Measurements from ENCODE around the gene TUBD1. TPM values are rescaled to one million over a fixed set of nuclear protein-coding genes. Genes with fewer than 3 reads are reported as not detected.

TUBD1 gene
- total RNA-seq, 1 donor from 2014 or later: 9.0 TPM

DNA sequence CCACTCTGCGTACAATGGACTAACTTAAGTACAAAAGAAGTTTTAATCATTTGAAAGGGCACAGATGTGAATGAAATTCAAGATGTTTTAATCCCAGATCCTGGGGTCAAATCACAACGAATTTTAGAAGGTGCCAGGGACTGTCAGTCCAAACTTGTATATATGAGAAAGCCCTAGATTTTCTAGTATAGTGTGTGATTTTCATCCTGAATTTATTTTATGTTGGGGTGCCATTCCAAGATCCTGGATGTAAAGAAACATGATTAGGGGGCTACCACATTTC lies 64.3 kb downstream of the TUBD1 start:
- H2AFZ ChIP-seq (ENCODE audit: low read depth, low read length): no peak overlapping the region
- no peak overlapping the region for H3K4me3 ChIP-seq (ENCODE audit: insufficient read depth, low read depth, low read length)
- peak overlapping the region; percentile 99 for H3K27ac Mint-ChIP-seq (ENCODE audit: unreplicated experiment)
- no peaks in the 10 kb centered on the region for H3K9me3 ChIP-seq (ENCODE audit: insufficient read depth, low read depth, low read length)
- H3K27ac ChIP-seq (ENCODE audit: low read depth, low read length): peak overlapping the region; percentile 100
- peak overlapping the region; percentile 81 for H3K4me2 ChIP-seq (ENCODE audit: low read length)
- no peaks in the 10 kb centered on the region for H3K36me3 ChIP-seq (ENCODE audit: insufficient read depth, low read length)
- no peaks in the 10 kb centered on the region for H3K9me3 Mint-ChIP-seq (ENCODE audit: unreplicated experiment)
- no peaks in the 10 kb centered on the region for H3K27me3 ChIP-seq (ENCODE audit: insufficient read depth, low read length)
- peak overlapping the region; percentile 95 for H3K9ac ChIP-seq (ENCODE audit: low read length)
- H3K27me3 Mint-ChIP-seq (ENCODE audit: low read depth, unreplicated experiment): no peaks in the 10 kb centered on the region
- no peak for DNase-seq (ENCODE audit: low read depth)
- no peaks in the 10 kb centered on the region for H4K20me1 ChIP-seq (ENCODE audit: insufficient read depth, low read length)
- no peak for FAIRE-seq
- peaks cover 47% of the 10 kb centered on the region for H3K79me2 ChIP-seq (ENCODE audit: insufficient read depth, low read length)
- peaks cover 54% of the 10 kb centered on the region for H3K4me1 ChIP-seq (ENCODE audit: insufficient read depth, low read length)
- H3K4me3 Mint-ChIP-seq (ENCODE audit: unreplicated experiment): peak overlapping the region; percentile 47
- peaks cover 55% of the 10 kb centered on the region for H3K4me1 Mint-ChIP-seq (ENCODE audit: low read depth, unreplicated experiment)
- peaks cover 3% of the 10 kb centered on the region for H3K36me3 Mint-ChIP-seq (ENCODE audit: low read depth, unreplicated experiment)
- TF ChIP-seq, protein P1, sequence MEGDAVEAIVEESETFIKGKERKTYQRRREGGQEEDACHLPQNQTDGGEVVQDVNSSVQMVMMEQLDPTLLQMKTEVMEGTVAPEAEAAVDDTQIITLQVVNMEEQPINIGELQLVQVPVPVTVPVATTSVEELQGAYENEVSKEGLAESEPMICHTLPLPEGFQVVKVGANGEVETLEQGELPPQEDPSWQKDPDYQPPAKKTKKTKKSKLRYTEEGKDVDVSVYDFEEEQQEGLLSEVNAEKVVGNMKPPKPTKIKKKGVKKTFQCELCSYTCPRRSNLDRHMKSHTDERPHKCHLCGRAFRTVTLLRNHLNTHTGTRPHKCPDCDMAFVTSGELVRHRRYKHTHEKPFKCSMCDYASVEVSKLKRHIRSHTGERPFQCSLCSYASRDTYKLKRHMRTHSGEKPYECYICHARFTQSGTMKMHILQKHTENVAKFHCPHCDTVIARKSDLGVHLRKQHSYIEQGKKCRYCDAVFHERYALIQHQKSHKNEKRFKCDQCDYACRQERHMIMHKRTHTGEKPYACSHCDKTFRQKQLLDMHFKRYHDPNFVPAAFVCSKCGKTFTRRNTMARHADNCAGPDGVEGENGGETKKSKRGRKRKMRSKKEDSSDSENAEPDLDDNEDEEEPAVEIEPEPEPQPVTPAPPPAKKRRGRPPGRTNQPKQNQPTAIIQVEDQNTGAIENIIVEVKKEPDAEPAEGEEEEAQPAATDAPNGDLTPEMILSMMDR (IDR thresholded peaks at IDR 0.05; ENCODE audit: insufficient read depth, low read depth, low read length): no peak
- no peak for TF ChIP-seq EZH2 (IDR thresholded peaks at IDR 0.05; ENCODE audit: insufficient read depth, low read length)

DNA sequence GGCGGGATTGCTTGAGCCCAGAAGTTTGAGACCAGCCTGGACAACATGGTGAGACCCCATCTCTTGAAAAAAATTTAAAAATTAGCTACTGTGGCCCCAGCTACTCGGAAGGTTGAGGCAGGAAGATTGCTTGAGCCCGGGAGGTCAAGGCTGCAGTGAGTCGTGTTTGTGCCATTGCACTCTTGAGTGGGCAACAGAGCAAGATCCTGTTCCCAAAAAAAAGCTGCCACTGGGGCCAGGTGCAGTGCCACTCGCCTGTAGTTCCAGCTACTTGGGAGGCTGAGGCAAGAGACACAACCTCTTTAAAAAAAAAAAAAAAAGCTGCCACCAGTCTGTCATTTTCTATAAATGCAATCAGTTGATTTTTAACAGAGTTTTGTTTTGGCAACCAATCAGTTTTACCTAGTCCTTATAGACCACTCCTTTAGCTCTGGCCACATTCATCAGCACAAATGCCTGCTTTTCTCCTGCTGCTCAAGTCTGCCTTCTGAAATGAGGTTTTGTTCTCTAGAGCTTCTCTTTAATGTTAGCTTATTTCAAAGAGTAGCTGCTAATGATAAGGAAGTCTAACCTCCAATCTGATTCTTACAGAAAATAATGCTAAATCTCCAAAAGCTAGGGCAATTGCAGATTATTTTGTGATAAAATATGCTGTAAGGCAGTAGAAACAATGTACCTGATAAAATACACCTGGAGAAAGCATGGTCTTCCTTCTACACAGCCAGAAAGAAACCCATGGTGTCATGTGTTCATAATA lies 64.8 kb downstream of the TUBD1 start:
- Histone ChIP-seq H3K4me3 (ENCODE audit: insufficient read depth, low read depth, low read length) (no peak overlapping the region), H3K4me2 (ENCODE audit: low read length) (peak overlapping the region; percentile 81), H2AFZ (ENCODE audit: low read depth, low read length) (no peak overlapping the region), H3K4me1 (ENCODE audit: insufficient read depth, low read length) (peaks cover 54% of the 10 kb centered on the region), H3K9me3 (ENCODE audit: insufficient read depth, low read depth, low read length) (no peaks in the 10 kb centered on the region), H3K27me3 (ENCODE audit: insufficient read depth, low read length) (no peaks in the 10 kb centered on the region), H3K27ac (ENCODE audit: low read depth, low read length) (peak overlapping the region; percentile 100), H4K20me1 (ENCODE audit: insufficient read depth, low read length) (no peaks in the 10 kb centered on the region), H3K9ac (ENCODE audit: low read length) (peak overlapping the region; percentile 95), H3K79me2 (ENCODE audit: insufficient read depth, low read length) (peaks cover 47% of the 10 kb centered on the region), H3K36me3 (ENCODE audit: insufficient read depth, low read length) (peaks cover 2% of the 10 kb centered on the region)
- Mint-ChIP-seq H3K36me3 (ENCODE audit: low read depth, unreplicated experiment) (peaks cover 4% of the 10 kb centered on the region), H3K27ac (ENCODE audit: unreplicated experiment) (peak overlapping the region; percentile 99), H3K9me3 (ENCODE audit: unreplicated experiment) (no peaks in the 10 kb centered on the region), H3K4me1 (ENCODE audit: low read depth, unreplicated experiment) (peaks cover 51% of the 10 kb centered on the region), H3K4me3 (ENCODE audit: unreplicated experiment) (peak overlapping the region; percentile 47), H3K27me3 (ENCODE audit: low read depth, unreplicated experiment) (no peaks in the 10 kb centered on the region)
- TF ChIP-seq, protein P1 (IDR thresholded peaks at IDR 0.05; ENCODE audit: insufficient read depth, low read depth, low read length): no peak
- no peak for TF ChIP-seq EZH2 (IDR thresholded peaks at IDR 0.05; ENCODE audit: insufficient read depth, low read length)
- no peak for DNase-seq (ENCODE audit: low read depth)
- no peak for FAIRE-seq
